SK-N-SH (cell line): ENCODE results near the gene AGAP2. TPM values are rescaled to one million over a fixed set of nuclear protein-coding genes. Genes with fewer than 3 reads are reported as not detected.
"Not testable (repeated sequence)": the region's sequence is repeated elsewhere in the genome, so short reads cannot be mapped to it uniquely, and the experiment has no call there.

Source experiments
- CTCF ChIA-PET: fragments of 300-600, 350-600 bp; formaldehyde crosslinking; extraction: SDS; loops from one replicate; lab custom pipeline; 2021; lab: Yijun Ruan, JAX
- POLR2A ChIA-PET: fragments of 350-600 bp; sonication (Branson Sonifier 250); formaldehyde crosslinking; extraction: SDS; loops from one replicate; lab custom pipeline; 2020; ENCODE audit warnings: antibody characterized with exemption, inconsistent platforms; lab: Yijun Ruan, JAX
- DNase-seq: peaks from one replicate; pipeline ENCODE4 v3.0.0; 2012
- H2AFZ ChIP-seq: fragments of 200-600 bp; sonication (generic); 2 replicates; pipeline ENCODE4 v1.8.1; 2016; ENCODE audit warnings: antibody characterized with exemption, mild to moderate bottlenecking, low read depth
- H3F3A ChIP-seq: fragments of 200-600 bp; sonication (generic); replicated peaks from 2 replicates; pipeline ENCODE3; 2016; ENCODE audit warnings: antibody characterized with exemption, mild to moderate bottlenecking; ENCODE audit not compliant: insufficient read depth
- H3K27ac ChIP-seq, 2 experiments: fragments of 200-500 bp in 1 of 2; fragments of 200-600 bp in 1 of 2; sonication (Bioruptor generic) in 1 of 2; sonication (generic), shearing (Covaris generic) in 1 of 2; 2 replicates each; pipeline versions ENCODE4 v1.5.1 to v1.6.1; 2014 to 2016; ENCODE audit warnings: low read depth in 2 of 2, inconsistent platforms in 1 of 2, low read length in 1 of 2, mild to moderate bottlenecking in 1 of 2, mixed read lengths in 1 of 2
- H3K27me3 ChIP-seq: fragments of 200-600 bp; sonication (generic), shearing (Covaris generic); 2 replicates; pipeline ENCODE4 v1.6.1; 2016; ENCODE audit warnings: mixed run types; ENCODE audit not compliant: insufficient read depth
- H3K36me3 ChIP-seq, 2 experiments: fragments of 200-500 bp in 1 of 2; fragments of 200-600 bp in 1 of 2; sonication (Bioruptor generic) in 1 of 2; sonication (generic) in 1 of 2; replicated peaks in 1 of 2; 2 replicates each; pipeline versions ENCODE3 to v1.5.1; 2014 to 2016; ENCODE audit warnings: low read length in 1 of 2, mild to moderate bottlenecking in 1 of 2; ENCODE audit not compliant: insufficient read depth in 2 of 2, control insufficient read depth in 1 of 2
- H3K4me1 ChIP-seq, 2 experiments: fragments of 200-500 bp in 1 of 2; fragments of 200-600 bp in 1 of 2; sonication (Bioruptor generic) in 1 of 2; sonication (generic), shearing (Covaris generic) in 1 of 2; 2 replicates each; pipeline versions ENCODE4 v1.5.1 to v1.6.1; 2014 to 2016; ENCODE audit warnings: low read depth in 1 of 2, low read length in 1 of 2, mixed run types in 1 of 2; ENCODE audit not compliant: insufficient read depth in 2 of 2, control insufficient read depth in 1 of 2
- H3K4me2 ChIP-seq: fragments of 200-600 bp; sonication (generic), shearing (Covaris generic); 2 replicates; pipeline ENCODE4 v1.6.1; 2017; ENCODE audit warnings: mixed run types
- H3K4me3 ChIP-seq, 2 experiments: fragments of 200-500 bp in 1 of 2; fragments of 200-600 bp in 1 of 2; sonication (Bioruptor generic) in 1 of 2; sonication (generic), shearing (Covaris generic) in 1 of 2; 2 replicates each; pipeline versions ENCODE4 v1.5.1 to v1.8.1; 2014 to 2016; ENCODE audit warnings: low read depth in 2 of 2, inconsistent platforms in 1 of 2, low read length in 1 of 2, mild to moderate bottlenecking in 1 of 2, mixed read lengths in 1 of 2, moderate library complexity in 1 of 2
- H3K79me2 ChIP-seq: fragments of 200-600 bp; sonication (generic); 2 replicates; pipeline ENCODE4 v1.8.1; 2017; ENCODE audit warnings: mild to moderate bottlenecking; ENCODE audit not compliant: insufficient read depth
- H3K9ac ChIP-seq: fragments of 200-600 bp; sonication (generic); 2 replicates; pipeline ENCODE4 v1.6.1; 2017; ENCODE audit warnings: mixed run types
- H3K9me2 ChIP-seq: fragments of 200-600 bp; sonication (generic); 2 replicates; pipeline ENCODE4 v1.6.1; 2017; ENCODE audit warnings: mixed run types
- H3K9me3 ChIP-seq: fragments of 200-600 bp; sonication (generic); 2 replicates; pipeline ENCODE4 v1.6.1; 2017; ENCODE audit warnings: mixed run types, mild to moderate bottlenecking, moderate library complexity
- H4K20me1 ChIP-seq: fragments of 200-600 bp; sonication (generic); 2 replicates; pipeline ENCODE4 v1.6.1; 2017; ENCODE audit warnings: mild to moderate bottlenecking, mixed run types; ENCODE audit not compliant: insufficient read depth
- CTCF ChIP-seq: fragments of 200-600 bp; sonication (generic); IDR thresholded peaks from 2 replicates; pipeline ENCODE4 v1.6.1; 2017; ENCODE audit warnings: antibody characterized with exemption, mild to moderate bottlenecking, moderate library complexity
- NRF1 ChIP-seq: IDR thresholded peaks from 2 replicates; pipeline ENCODE4 v1.6.1; 2012; ENCODE audit warnings: low read depth, mild to moderate bottlenecking, low read length
- SMC3 ChIP-seq: IDR thresholded peaks from 2 replicates; pipeline ENCODE4 v1.6.1; 2012; ENCODE audit warnings: low read depth, low read length, improper control_type of control experiment
- WGBS: methylation state at CpG from one replicate; pipeline ENCODE4 v1.1.6; 2017; ENCODE audit warnings: low lambda C conversion rate; 5-methylcytosine and 5-hydroxymethylcytosine counted together
- polyA plus RNA-seq, 3 experiments: library from polyadenylated mRNA; depleted of rRNA; stranded (reverse); fragments of >200 nt; gene quantifications; 2 replicates each; pipeline ENCODE4 v1.2.3, GENCODE V29; 2012

Gene AGAP2
- polyA plus RNA-seq, 1 of the 3 experiments (the other 2 are of a cell fraction), result 5.2 TPM

- no peaks in the 10 kb centered on the region for H3K79me2 ChIP-seq
- no peaks in the 10 kb centered on the region for H3K27me3 ChIP-seq
- no peak overlapping the region for H2AFZ ChIP-seq
- ChIA-PET POLR2A (no interaction called here), CTCF (interaction anchor here (3.0 kb wide), 1 partner anchor 10 kb away, joined by 17 read pairs; no protein-coding TSS in a partner anchor)
- no peak overlapping the region for H3K4me3 ChIP-seq
- no peaks in the 10 kb centered on the region for H3K9me2 ChIP-seq
- TF ChIP-seq SMC3 (no peak), CTCF (no peak)
- TF ChIP-seq, all 33 proteins: peak for 0
- no peaks in the 10 kb centered on the region for H4K20me1 ChIP-seq
- no peak overlapping the region for H3K9ac ChIP-seq
- H3K4me2 ChIP-seq, result no peak overlapping the region
- WGBS, result 94% methylated on average over 12 of the region's 12 CpGs
- H3K4me1 ChIP-seq, result no peaks in the 10 kb centered on the region
- H3K27ac ChIP-seq, result no peak overlapping the region
- peaks cover 8% of the 10 kb centered on the region for H3K9me3 ChIP-seq
- DNase-seq, result peak; percentile 1
- peaks cover 32 to 33% of the 10 kb centered on the region in 2 experiments for H3K36me3 ChIP-seq
- peaks cover 4% of the 10 kb centered on the region for H3F3A ChIP-seq
Measured at GRCh38 chr12:57715786-57716185, 22.8 kb downstream of the AGAP2 start.

GRCh38 chr12:57715036-57715748 lies 23.4 kb downstream of the AGAP2 start:
- H3K27ac ChIP-seq, H3K4me1 ChIP-seq, H3K4me3 ChIP-seq, POLR2A ChIA-PET, H2AFZ ChIP-seq, H3K4me2 ChIP-seq, H3K27me3 ChIP-seq, H3K9ac ChIP-seq, H3K9me3 ChIP-seq, H4K20me1 ChIP-seq, DNase-seq, H3K9me2 ChIP-seq, H3K79me2 ChIP-seq, H3F3A ChIP-seq: not testable (repeated sequence)
- H3K36me3 ChIP-seq, result peaks cover 27 to 32% of the 10 kb centered on the region in 2 experiments
- CTCF ChIA-PET, result interaction anchor here (2.1 to 3.0 kb wide), 2 partner anchors 11 to 12 kb away, joined by 5 to 17 read pairs; no protein-coding TSS in a partner anchor
- 95% methylated on average over 6 of the region's 6 CpGs for WGBS

GRCh38 chr12:57713209-57713608 lies 25.3 kb downstream of the AGAP2 start:
- Histone ChIP-seq H3K4me2 (no peak overlapping the region), H3F3A (peaks cover 10% of the 10 kb centered on the region), H3K9me3 (peaks cover 8% of the 10 kb centered on the region), H3K36me3 (peaks cover 15 to 32% of the 10 kb centered on the region in 2 experiments), H4K20me1 (no peaks in the 10 kb centered on the region), H2AFZ (no peak overlapping the region), H3K27ac (no peak overlapping the region), H3K9me2 (no peaks in the 10 kb centered on the region), H3K79me2 (no peaks in the 10 kb centered on the region), H3K4me1 (no peaks in the 10 kb centered on the region), H3K9ac (no peak overlapping the region), H3K4me3 (no peak overlapping the region), H3K27me3 (no peaks in the 10 kb centered on the region)
- ChIA-PET POLR2A (no interaction called here), CTCF (interaction anchor here (1.1 to 2.1 kb wide), 4 partner anchors 10 to 130 kb away, joined by 4 to 7 read pairs (median 6); partner anchors contain the start of gene OS9)
- 85% methylated on average over 5 of the region's 5 CpGs for WGBS
- DNase-seq, result no peak
- TF ChIP-seq NRF1, result no peak
